ENCODE measurements around the gene MOK.

The MOK gene

GRCh38 chr14:102233081-102233480, 71.9 kb downstream of the MOK start:
- H3K36me3 ChIP-seq (ENCODE audit: low read length) = no peaks in the 10 kb centered on the region
- H3K79me2 ChIP-seq (ENCODE audit: insufficient read depth, low read length) = no peaks in the 10 kb centered on the region
- no peak overlapping the region for H3K4me2 ChIP-seq (ENCODE audit: low read depth, low read length, poor library complexity, severe bottlenecking)
- H3K9me2 ChIP-seq (replicated peaks; ENCODE audit: insufficient read depth, low read length) = no peaks in the 10 kb centered on the region
- no peak overlapping the region for H3K9ac ChIP-seq (ENCODE audit: low read length)
- H3K9me3 ChIP-seq (ENCODE audit: insufficient read depth, low read length) = no peaks in the 10 kb centered on the region
- no peaks in the 10 kb centered on the region for H4K20me1 ChIP-seq (ENCODE audit: low read depth, low read length)
- H3F3A ChIP-seq (ENCODE audit: insufficient read depth) = no peaks in the 10 kb centered on the region
- TF ChIP-seq, protein P1, sequence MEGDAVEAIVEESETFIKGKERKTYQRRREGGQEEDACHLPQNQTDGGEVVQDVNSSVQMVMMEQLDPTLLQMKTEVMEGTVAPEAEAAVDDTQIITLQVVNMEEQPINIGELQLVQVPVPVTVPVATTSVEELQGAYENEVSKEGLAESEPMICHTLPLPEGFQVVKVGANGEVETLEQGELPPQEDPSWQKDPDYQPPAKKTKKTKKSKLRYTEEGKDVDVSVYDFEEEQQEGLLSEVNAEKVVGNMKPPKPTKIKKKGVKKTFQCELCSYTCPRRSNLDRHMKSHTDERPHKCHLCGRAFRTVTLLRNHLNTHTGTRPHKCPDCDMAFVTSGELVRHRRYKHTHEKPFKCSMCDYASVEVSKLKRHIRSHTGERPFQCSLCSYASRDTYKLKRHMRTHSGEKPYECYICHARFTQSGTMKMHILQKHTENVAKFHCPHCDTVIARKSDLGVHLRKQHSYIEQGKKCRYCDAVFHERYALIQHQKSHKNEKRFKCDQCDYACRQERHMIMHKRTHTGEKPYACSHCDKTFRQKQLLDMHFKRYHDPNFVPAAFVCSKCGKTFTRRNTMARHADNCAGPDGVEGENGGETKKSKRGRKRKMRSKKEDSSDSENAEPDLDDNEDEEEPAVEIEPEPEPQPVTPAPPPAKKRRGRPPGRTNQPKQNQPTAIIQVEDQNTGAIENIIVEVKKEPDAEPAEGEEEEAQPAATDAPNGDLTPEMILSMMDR (IDR thresholded peaks at IDR 0.05; ENCODE audit: insufficient read depth, low read length, poor library complexity, severe bottlenecking) = no peak
- TF ChIP-seq EZH2phosphoT487 (conservative IDR thresholded peaks at IDR 0.05; ENCODE audit: low read length) = no peak
- no peaks in the 10 kb centered on the region for H3K27me3 ChIP-seq (ENCODE audit: low read length)
- no peak overlapping the region for H3K4me3 ChIP-seq (ENCODE audit: insufficient read depth, low read length, poor library complexity, severe bottlenecking)
- no peak overlapping the region for H3K27ac ChIP-seq (ENCODE audit: low read depth, low read length)
- no peak overlapping the region for H2AFZ ChIP-seq (ENCODE audit: low read depth, low read length, severe bottlenecking)

GRCh38 chr14:102232348-102232625, 72.7 kb downstream of the MOK start:
- Histone ChIP-seq H3K36me3 (ENCODE audit: low read length) (no peaks in the 10 kb centered on the region), H2AFZ (ENCODE audit: low read depth, low read length, severe bottlenecking) (no peak overlapping the region), H3K79me2 (ENCODE audit: insufficient read depth, low read length) (no peaks in the 10 kb centered on the region), H4K20me1 (ENCODE audit: low read depth, low read length) (no peaks in the 10 kb centered on the region), H3K27ac (ENCODE audit: low read depth, low read length) (no peak overlapping the region), H3K9me2 (replicated peaks; ENCODE audit: insufficient read depth, low read length) (no peaks in the 10 kb centered on the region), H3K9me3 (ENCODE audit: insufficient read depth, low read length) (no peaks in the 10 kb centered on the region), H3K27me3 (ENCODE audit: low read length) (no peaks in the 10 kb centered on the region), H3K4me3 (ENCODE audit: insufficient read depth, low read length, poor library complexity, severe bottlenecking) (no peak overlapping the region), H3F3A (ENCODE audit: insufficient read depth) (no peaks in the 10 kb centered on the region), H3K4me2 (ENCODE audit: low read depth, low read length, poor library complexity, severe bottlenecking) (no peak overlapping the region), H3K9ac (ENCODE audit: low read length) (no peak overlapping the region)
- no peak for TF ChIP-seq EZH2phosphoT487 (conservative IDR thresholded peaks at IDR 0.05; ENCODE audit: low read length)

GRCh38 chr14:102231476-102232347, 73.3 kb downstream of the MOK start:
- Histone ChIP-seq H3K9me2 (replicated peaks; ENCODE audit: insufficient read depth, low read length) (no peaks in the 10 kb centered on the region), H2AFZ (ENCODE audit: low read depth, low read length, severe bottlenecking) (no peak overlapping the region), H4K20me1 (ENCODE audit: low read depth, low read length) (no peaks in the 10 kb centered on the region), H3K4me2 (ENCODE audit: low read depth, low read length, poor library complexity, severe bottlenecking) (no peak overlapping the region), H3K27me3 (ENCODE audit: low read length) (no peaks in the 10 kb centered on the region), H3K9me3 (ENCODE audit: insufficient read depth, low read length) (no peaks in the 10 kb centered on the region), H3K9ac (ENCODE audit: low read length) (no peak overlapping the region), H3K36me3 (ENCODE audit: low read length) (no peaks in the 10 kb centered on the region), H3K79me2 (ENCODE audit: insufficient read depth, low read length) (no peaks in the 10 kb centered on the region), H3K4me3 (ENCODE audit: insufficient read depth, low read length, poor library complexity, severe bottlenecking) (no peak overlapping the region), H3F3A (ENCODE audit: insufficient read depth) (no peaks in the 10 kb centered on the region), H3K27ac (ENCODE audit: low read depth, low read length) (no peak overlapping the region)
- TF ChIP-seq, protein P1 (IDR thresholded peaks at IDR 0.05; ENCODE audit: insufficient read depth, low read length, poor library complexity, severe bottlenecking) = no peak

DNA sequence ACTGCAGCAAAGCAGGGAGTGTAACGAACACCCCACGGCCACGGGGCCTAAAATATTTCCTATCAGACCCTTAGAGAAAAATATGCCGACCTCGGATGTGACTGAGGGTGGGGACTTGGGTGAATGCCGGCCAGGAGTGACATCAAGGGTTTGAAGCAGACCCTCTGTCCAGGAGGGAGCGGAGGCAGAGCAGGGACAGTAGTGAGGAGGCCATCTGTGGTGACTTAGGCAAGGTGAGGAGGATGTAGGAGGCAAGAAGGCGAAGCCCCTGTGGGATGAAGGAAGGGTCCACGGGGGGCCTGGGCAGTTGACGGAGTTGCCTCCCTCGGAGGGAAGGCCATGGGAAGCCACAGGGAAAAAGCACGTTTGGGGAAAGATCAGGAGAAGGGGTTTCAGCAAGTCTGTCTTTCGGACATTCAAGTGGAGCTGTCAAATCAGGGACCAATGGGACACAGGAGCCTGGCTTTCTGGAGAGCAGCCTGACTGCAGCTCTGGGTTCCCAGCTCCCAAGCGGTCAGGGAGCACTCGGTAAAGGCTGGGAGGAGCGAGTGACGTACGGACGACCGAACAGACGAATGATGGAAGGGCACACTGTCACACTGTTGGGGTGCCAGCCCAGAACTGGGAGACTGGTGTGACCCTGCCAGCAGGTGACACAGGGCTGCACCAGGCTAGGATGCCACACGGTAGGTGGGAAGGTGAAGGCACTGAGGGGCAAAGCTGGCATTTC, 74.3 kb downstream of the MOK start:
- no peaks in the 10 kb centered on the region for H4K20me1 ChIP-seq (ENCODE audit: low read depth, low read length)
- H3K9me3 ChIP-seq (ENCODE audit: insufficient read depth, low read length) = no peaks in the 10 kb centered on the region
- no peaks in the 10 kb centered on the region for H3F3A ChIP-seq (ENCODE audit: insufficient read depth)
- no peak overlapping the region for H3K4me2 ChIP-seq (ENCODE audit: low read depth, low read length, poor library complexity, severe bottlenecking)
- H3K27me3 ChIP-seq (ENCODE audit: low read length) = no peaks in the 10 kb centered on the region
- H3K36me3 ChIP-seq (ENCODE audit: low read length) = no peaks in the 10 kb centered on the region
- H3K9me2 ChIP-seq (replicated peaks; ENCODE audit: insufficient read depth, low read length) = no peaks in the 10 kb centered on the region
- no peak overlapping the region for H2AFZ ChIP-seq (ENCODE audit: low read depth, low read length, severe bottlenecking)
- no peak for TF ChIP-seq EZH2phosphoT487 (conservative IDR thresholded peaks at IDR 0.05; ENCODE audit: low read length)
- TF ChIP-seq, protein P1 (IDR thresholded peaks at IDR 0.05; ENCODE audit: insufficient read depth, low read length, poor library complexity, severe bottlenecking) = no peak
- no peak overlapping the region for H3K4me3 ChIP-seq (ENCODE audit: insufficient read depth, low read length, poor library complexity, severe bottlenecking)
- H3K79me2 ChIP-seq (ENCODE audit: insufficient read depth, low read length) = no peaks in the 10 kb centered on the region
- H3K27ac ChIP-seq (ENCODE audit: low read depth, low read length) = no peak overlapping the region
- no peak overlapping the region for H3K9ac ChIP-seq (ENCODE audit: low read length)

All from SU-DHL-6 (cell line).